Esophagus muscularis mucosa (tissue), 3 donors: ENCODE results near the gene MUC5B.

Experiments
- CTCF ChIP-seq, 3 experiments: fragments of 200-600 bp in 2 of 3; fragments of 450-650 bp in 1 of 3; sonication (generic) in 2 of 3; IDR thresholded peaks; one replicate each; pipeline ENCODE4 v1.5.1; 2017 to 2019; ENCODE audit warnings: antibody characterized with exemption in 3 of 3, mild to moderate bottlenecking in 2 of 3, moderate library complexity in 1 of 3
- POLR2A ChIP-seq: fragments of 450-650 bp; IDR thresholded peaks from one replicate; pipeline ENCODE4 v1.6.1; 2017; ENCODE audit warnings: antibody characterized with exemption, moderate library complexity, mild to moderate bottlenecking, low read depth

- TF ChIP-seq POLR2A (no peak), CTCF (IDR thresholded peaks at IDR 0.05) (no peak)
These were observed 36.7 kb downstream of the MUC5B start for GRCh38 chr11:1259561-1259960.
